ENCODE results near the gene MPPED1. TPM values are rescaled to one million over a fixed set of nuclear protein-coding genes. Genes with fewer than 3 reads are reported as not detected.

The MPPED1 gene
- total and polyA plus RNA-seq, 8 donors, result 0.19 to 1.5 (median 0.47) TPM; not detected in 4

- TF ChIP-seq CTCF (IDR thresholded peaks at IDR 0.05) (no peak), POLR2AphosphoS5 (IDR thresholded peaks at IDR 0.05) (no peak), EP300 (IDR thresholded peaks at IDR 0.05) (no peak), POLR2A (IDR thresholded peaks at IDR 0.05) (no peak)
These were observed 14.0 kb upstream of the MPPED1 start for GRCh38 chr22:43397766-43398165.

GRCh38 chr22:43398246-43398645, 13.6 kb upstream of the MPPED1 start:
- no peak for DNase-seq
- Histone ChIP-seq H3K4me1 (peaks cover 0 to 13% (median 9%) of the 10 kb centered on the region in 4 donors), H3K27ac (no peak overlapping the region), H3K9me3 (no peaks in the 10 kb centered on the region), H3K36me3 (no peaks in the 10 kb centered on the region), H3K27me3 (peaks cover 0 to 36% (median 0%) of the 10 kb centered on the region in 3 donors), H3K4me3 (no peak overlapping the region)
- WGBS, 5 donors, result 79 to 89% (median 85%) methylated on average over 5 of the region's 5 CpGs
- no peak for TF ChIP-seq POLR2A (IDR thresholded peaks at IDR 0.05)
- TF ChIP-seq CTCF (IDR thresholded peaks at IDR 0.05), result no peak
- no peak for TF ChIP-seq POLR2AphosphoS5 (IDR thresholded peaks at IDR 0.05)
- no peak for TF ChIP-seq EP300 (IDR thresholded peaks at IDR 0.05)
- intact Hi-C loops (cut with DNase I; ENCODE audit: low total_unique reads), result no loop called here

More at GRCh38 chr22:43397766-43398165, 14.0 kb upstream of the MPPED1 start:
- 75 to 83% (median 82%) methylated on average over 7 of the region's 7 CpGs for WGBS, 5 donors
- Histone ChIP-seq H3K36me3 (no peaks in the 10 kb centered on the region), H3K4me1 (peaks cover 0 to 13% (median 9%) of the 10 kb centered on the region in 4 donors), H3K27me3 (peaks cover 0 to 36% (median 0%) of the 10 kb centered on the region in 3 donors), H3K27ac (no peak overlapping the region), H3K4me3 (no peak overlapping the region), H3K9me3 (no peaks in the 10 kb centered on the region)
- no peak for DNase-seq
- intact Hi-C loops (cut with DNase I; ENCODE audit: low total_unique reads), result no loop called here

- no peak for DNase-seq
- Histone ChIP-seq H3K27ac (no peak overlapping the region), H3K27me3 (peaks cover 0 to 36% (median 0%) of the 10 kb centered on the region in 3 donors), H3K9me3 (no peaks in the 10 kb centered on the region), H3K4me3 (no peak overlapping the region), H3K4me1 (peaks cover 0 to 13% (median 9%) of the 10 kb centered on the region in 4 donors), H3K36me3 (no peaks in the 10 kb centered on the region)
- intact Hi-C loops (cut with DNase I; ENCODE audit: low total_unique reads), result no loop called here
- TF ChIP-seq EP300 (IDR thresholded peaks at IDR 0.05) (no peak), POLR2AphosphoS5 (IDR thresholded peaks at IDR 0.05) (no peak), POLR2A (IDR thresholded peaks at IDR 0.05) (no peak), CTCF (IDR thresholded peaks at IDR 0.05) (no peak)
- WGBS, 5 donors, result 89 to 95% (median 92%) methylated on average over 8 of the region's 8 CpGs
These were observed 12.9 kb upstream of the MPPED1 start for GRCh38 chr22:43398910-43399309.

GRCh38 chr22:43399338-43399979, 12.4 kb upstream of the MPPED1 start:
- Histone ChIP-seq H3K36me3 (no peaks in the 10 kb centered on the region), H3K4me3 (no peak overlapping the region), H3K27ac (no peak overlapping the region), H3K4me1 (peaks cover 0 to 13% (median 9%) of the 10 kb centered on the region in 4 donors), H3K27me3 (peaks cover 0 to 36% (median 0%) of the 10 kb centered on the region in 3 donors), H3K9me3 (no peaks in the 10 kb centered on the region)
- DNase-seq, result no peak
- TF ChIP-seq CTCF (IDR thresholded peaks at IDR 0.05), result no peak
- intact Hi-C loops (cut with DNase I; ENCODE audit: low total_unique reads), result no loop called here
- 87 to 92% (median 90%) methylated on average over 21 to 25 of the region's 25 CpGs for WGBS, 5 donors
